GM19023 (cell line): ENCODE measurements around the gene PRRT2.
"Not testable (repeated sequence)": the region's sequence is repeated elsewhere in the genome, so short reads cannot be mapped to it uniquely, and the experiment has no call there.

ENCODE experiments used
- ATAC-seq: cut with Tn5 transposase; IDR thresholded peaks from one replicate; pipeline ENCODE4 v1.9.1; 2021; ENCODE audit warnings: mild to moderate bottlenecking, moderate library complexity; ENCODE audit not compliant: unreplicated experiment

Gene PRRT2

GRCh38 chr16:29811896-29812665, at the start of gene PRRT2:
TSS of gene PRRT2 (plus strand) at chr16:29812193. CDS start at chr16:29813055, 862 bp downstream.
- ATAC-seq = no peak

GRCh38 chr16:29763326-29763725, 48.7 kb upstream of the PRRT2 start:
- no peak for ATAC-seq

GRCh38 chr16:29765167-29766032, 46.6 kb upstream of the PRRT2 start:
- ATAC-seq = no peak

- ATAC-seq = no peak
Observed at GRCh38 chr16:29766571-29766970, 45.4 kb upstream of the PRRT2 start.

GRCh38 chr16:29767062-29767461, 44.9 kb upstream of the PRRT2 start:
- no peak for ATAC-seq

- ATAC-seq = no peak
Observed at GRCh38 chr16:29769507-29769906, 42.5 kb upstream of the PRRT2 start.

- ATAC-seq = no peak
Observed at GRCh38 chr16:29770250-29770929, 41.6 kb upstream of the PRRT2 start.

- ATAC-seq = not testable (repeated sequence)
Observed at GRCh38 chr16:29772330-29772729, 39.7 kb upstream of the PRRT2 start.

- ATAC-seq = no peak
Observed at GRCh38 chr16:29774730-29775129, 37.3 kb upstream of the PRRT2 start.

GRCh38 chr16:29775742-29776408, 36.1 kb upstream of the PRRT2 start:
- ATAC-seq = no peak

- ATAC-seq = no peak
Observed at GRCh38 chr16:29777576-29778350, 34.2 kb upstream of the PRRT2 start, which contains the start of gene ZG16. TSS of gene ZG16 (plus strand) at chr16:29778256. CDS start at chr16:29779267, 1,011 bp downstream.

GRCh38 chr16:29779474-29779873, 32.5 kb upstream of the PRRT2 start:
- no peak for ATAC-seq

GRCh38 chr16:29783094-29783953, 28.7 kb upstream of the PRRT2 start:
- ATAC-seq = not testable (repeated sequence)

- no peak for ATAC-seq
Observed at GRCh38 chr16:29784157-29784556, 27.8 kb upstream of the PRRT2 start.

GRCh38 chr16:29784901-29785500, 27.0 kb upstream of the PRRT2 start:
- no peak for ATAC-seq

GRCh38 chr16:29787155-29787554, 24.8 kb upstream of the PRRT2 start:
- not testable (repeated sequence) for ATAC-seq

GRCh38 chr16:29789775-29790182, 22.2 kb upstream of the PRRT2 start:
- ATAC-seq = no peak

- peak; percentile 94 for ATAC-seq
Observed at GRCh38 chr16:29790183-29790948, 21.6 kb upstream of the PRRT2 start, which contains the start of gene KIF22. TSS of gene KIF22 (plus strand) at chr16:29790751. CDS start at chr16:29790760, 9 bp downstream.
